Fibroblast of peridontal ligament (primary cell): ENCODE results near the gene MYPN.
A peak's percentile ranks its signal among the peaks of the same experiment; 100 is the strongest.
"Not testable (repeated sequence)": the region's sequence is repeated elsewhere in the genome, so short reads cannot be mapped to it uniquely, and the experiment has no call there.

ENCODE experiments used
- DNase-seq: peaks from one replicate; pipeline ENCODE4 v3.0.0-alpha.2; 2010; ENCODE audit errors: extremely low read depth

Gene MYPN

DNA sequence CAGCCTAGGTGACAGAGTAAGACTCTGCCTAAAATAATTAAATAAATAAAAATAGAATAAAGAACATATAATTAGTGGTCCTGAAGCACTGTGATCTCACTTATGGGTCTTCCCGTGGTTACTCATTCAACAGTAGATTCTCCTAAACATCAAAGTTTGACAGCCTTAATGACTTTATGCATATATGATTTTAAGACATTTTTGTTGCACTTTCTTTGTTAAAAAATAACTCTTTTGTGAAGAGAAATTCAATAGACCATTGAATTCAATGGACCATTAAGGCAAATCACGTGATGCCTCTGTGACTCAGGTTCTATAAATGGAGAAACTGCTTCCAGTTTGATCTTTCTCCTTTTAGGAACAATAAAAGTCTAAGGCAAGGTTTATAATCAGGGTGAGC is 63.0 kb downstream of the MYPN start:
- DNase-seq: no peak

DNA sequence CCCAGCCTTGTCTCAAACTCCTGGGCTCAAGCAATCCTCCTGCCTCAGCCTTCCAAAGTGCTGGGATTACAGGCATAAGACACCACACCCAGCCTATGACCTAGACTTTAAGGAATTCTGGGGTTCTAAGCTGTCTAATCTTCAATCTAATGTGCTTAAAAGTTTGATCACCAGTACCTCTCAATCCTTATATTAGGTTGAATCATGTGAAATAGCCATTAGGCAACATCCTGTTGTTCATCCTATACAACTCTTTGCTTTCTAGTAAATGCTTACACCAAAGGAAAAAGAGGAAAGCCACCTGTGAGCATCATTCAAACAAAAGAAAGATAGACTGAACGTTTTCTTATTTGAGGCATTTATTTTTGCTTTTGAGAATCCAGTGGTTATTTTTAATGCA is 66.7 kb downstream of the MYPN start:
- no peak for DNase-seq

DNA sequence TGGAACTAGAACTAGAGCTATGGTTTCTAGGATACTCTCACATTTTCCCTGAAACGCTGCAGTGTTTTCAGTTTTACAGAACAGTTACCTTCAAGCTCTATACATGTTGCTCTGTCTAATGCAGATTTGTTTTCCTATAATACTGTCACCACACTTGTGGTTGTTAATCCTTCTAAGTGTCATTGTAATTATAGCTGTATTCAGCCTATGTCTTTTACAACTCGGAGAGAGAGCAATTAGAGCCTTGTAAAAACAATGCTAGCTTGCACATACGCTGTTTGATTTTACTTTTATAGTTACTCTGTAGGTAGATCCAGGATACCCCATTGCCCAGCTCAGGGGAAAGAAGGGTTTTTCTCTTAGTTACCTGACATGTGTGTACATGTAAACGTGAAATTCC is 67.5 kb downstream of the MYPN start:
- DNase-seq: no peak

DNA sequence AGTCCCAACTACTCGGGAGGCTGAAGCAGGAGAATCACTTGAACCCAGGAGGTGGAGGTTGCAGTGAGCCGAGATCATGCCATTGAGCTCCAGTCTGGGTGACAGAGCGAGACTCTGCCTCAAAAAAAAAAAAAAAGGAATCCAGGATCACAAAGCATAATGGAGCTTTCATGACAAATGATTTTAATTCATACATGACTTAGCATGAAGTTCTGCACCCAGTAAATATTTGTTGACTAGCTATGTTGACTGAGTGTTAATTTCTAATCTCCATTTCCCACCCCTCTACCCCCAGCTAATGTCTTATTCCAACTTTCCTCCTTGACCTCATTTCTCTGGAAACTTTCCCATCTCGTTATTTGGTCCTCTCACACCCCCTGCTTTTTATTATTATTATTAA is 69.3 kb downstream of the MYPN start:
- DNase-seq: no peak

DNA sequence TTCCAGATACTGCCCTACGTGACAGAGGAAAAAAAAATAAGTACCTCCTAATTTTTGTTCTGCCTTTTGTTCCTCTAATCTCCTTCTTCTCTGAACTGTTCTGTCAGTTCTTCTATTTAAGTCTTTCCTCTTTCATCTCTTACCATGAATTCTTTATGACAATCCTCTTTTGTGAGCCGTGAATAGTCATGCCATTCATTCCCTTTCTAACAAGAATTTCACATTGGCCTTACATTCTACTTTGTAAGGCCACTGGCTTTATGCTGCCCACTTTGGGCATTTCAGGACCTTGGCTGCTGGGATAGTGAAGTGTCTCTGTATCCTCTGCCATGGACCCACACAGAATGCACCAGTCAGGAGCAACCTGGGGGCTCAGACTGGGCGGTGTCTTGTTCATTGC is 69.7 kb downstream of the MYPN start:
- no peak for DNase-seq

DNA sequence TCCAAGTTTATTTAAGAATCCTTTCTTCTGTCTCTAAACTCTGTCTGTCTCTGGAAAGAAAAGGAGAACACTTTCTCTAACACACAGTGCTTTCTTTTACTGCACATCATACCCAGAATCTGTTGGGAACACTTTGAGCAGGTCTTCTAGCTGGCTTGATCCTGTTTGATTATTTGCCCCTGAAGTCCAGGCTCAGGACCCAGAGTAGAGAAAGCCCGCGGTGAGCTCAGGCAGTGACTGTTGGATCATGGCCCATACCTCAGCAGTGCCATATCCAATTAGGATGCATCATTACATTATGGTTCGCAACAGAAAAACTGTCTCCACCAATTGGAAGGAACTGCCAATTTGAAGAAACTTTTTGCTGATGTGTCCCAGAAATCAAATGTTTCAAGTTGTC is 71.2 kb downstream of the MYPN start:
- DNase-seq: no peak

DNA sequence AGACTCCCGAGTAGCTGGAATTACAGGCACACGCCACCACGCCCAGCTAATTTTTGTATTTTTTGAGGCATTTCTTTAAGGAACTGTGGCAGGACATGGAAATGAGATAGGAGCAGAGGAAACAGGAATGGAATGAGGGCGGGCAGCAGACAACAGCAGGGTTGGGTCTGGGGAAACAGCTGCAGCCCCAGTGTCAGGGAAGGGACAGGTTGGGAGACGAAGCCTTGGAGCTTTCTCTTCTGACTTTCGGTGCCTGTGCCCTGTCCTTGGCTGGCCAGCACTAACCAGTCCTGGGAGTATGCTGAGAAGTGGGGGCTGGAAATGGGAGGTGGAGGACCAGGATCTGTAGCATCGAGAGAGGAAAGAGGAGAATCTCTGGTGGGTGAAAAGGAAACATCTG is 75.3 kb downstream of the MYPN start:
- DNase-seq: no peak

DNA sequence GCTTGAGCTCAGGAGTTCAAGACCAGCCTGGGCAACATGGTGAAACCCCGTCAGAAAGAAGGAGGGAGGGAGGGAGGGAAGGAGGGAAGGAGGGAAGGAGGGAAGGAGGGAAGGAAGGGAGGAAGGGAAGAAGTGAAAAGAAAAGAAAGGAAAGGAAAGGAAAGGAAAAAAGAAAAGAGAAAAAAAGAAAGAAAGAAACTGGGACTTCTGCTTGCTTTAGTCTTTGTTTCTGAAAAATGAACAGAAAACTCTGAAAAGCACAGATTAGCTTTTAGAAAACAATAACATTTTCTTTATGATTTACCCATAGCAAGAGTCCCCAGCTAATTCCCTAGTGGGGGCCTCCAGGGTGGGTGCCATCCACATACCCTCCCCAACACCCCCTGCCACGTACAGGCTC is 75.8 kb downstream of the MYPN start:
- no peak for DNase-seq

DNA sequence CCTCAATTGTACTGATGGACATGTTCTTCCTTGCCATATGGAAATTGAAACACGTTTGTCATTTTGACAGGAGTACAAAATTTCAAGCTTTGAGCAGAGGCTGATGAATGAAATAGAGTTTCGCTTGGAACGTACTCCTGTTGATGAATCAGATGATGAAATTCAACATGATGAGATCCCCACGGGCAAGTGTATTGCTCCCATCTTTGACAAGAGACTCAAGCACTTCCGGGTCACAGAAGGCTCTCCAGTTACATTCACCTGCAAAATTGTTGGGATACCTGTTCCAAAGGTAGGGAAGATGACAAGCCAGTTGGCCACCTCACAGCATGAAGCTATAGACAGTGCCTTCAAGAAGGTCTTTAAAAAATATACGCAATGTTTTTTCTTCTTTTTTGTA is 79.5 kb downstream of the MYPN start:
- DNase-seq: no peak

DNA sequence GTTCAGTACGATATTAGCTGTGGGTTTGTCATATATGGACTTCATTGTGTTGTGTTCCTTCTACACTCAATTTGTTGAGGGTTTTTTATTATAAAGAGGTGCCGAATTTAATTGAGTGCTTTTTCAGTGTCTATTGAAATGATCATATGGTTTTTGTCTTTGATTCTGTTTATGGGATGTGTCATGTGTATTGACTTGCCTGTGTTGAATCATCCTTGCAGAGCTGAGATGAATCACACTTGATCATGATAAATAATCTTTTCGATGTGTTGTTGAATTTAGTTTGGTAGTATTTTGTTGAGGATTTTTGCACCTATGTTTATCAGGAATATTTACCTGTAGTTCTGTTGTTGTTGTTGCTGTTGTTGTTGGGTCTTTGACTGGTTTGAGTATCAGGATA is 82.8 kb downstream of the MYPN start:
- DNase-seq: peak; percentile 25

DNA sequence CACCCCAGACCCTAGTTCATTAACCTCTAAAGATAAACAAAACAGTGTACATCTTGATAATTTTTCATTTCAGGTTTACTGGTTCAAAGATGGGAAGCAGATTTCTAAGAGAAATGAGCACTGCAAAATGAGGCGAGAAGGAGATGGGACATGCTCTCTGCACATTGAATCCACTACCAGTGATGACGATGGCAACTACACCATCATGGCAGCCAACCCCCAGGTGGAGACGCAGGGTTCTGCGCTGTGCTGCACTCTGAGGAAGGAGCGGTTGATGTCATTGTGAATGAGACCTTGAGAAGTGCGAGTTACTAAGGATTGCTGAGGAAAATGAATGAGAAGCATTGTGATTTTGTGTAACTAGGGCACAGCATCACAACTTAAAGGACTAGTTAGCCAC is 85.0 kb downstream of the MYPN start:
- no peak for DNase-seq

DNA sequence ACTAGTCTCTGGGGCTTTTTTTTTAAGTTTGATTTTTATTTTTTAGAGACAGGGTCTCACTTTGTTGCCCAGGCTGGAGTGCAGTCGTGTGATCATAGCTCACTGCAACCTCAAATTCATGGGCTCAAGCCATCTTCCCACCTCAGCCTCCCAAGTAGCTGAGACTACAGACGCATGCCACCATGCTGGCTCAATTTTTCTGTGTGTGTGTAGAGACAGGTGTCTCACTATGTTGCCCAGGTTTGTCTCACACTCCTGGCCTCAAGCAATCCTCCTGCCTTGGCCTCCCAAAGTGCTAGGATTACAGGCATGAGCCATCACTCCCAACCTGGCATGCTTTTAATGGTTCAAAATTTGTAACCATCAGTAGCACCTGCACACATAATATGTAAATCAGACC is 86.5 kb downstream of the MYPN start:
- DNase-seq: not testable (repeated sequence)

DNA sequence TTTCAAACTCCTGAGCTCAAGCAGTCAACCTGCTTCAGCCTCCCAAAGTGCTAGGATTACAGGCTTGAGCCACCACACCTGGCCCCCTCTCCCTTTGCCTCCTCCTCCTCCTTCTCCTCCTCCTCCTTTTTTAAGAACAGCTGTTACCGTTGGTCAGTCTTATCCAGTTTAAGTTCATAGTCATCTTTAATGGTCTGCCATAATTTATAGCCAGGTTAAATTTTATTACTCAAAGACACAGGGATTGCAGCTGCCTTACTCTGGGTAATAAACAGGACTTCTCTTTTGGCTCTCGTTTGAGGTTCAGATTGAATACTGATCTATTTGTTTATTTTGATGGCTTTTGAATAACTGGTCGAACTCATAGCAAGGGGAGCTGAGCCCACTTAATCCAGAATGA is 87.4 kb downstream of the MYPN start:
- no peak for DNase-seq

DNA sequence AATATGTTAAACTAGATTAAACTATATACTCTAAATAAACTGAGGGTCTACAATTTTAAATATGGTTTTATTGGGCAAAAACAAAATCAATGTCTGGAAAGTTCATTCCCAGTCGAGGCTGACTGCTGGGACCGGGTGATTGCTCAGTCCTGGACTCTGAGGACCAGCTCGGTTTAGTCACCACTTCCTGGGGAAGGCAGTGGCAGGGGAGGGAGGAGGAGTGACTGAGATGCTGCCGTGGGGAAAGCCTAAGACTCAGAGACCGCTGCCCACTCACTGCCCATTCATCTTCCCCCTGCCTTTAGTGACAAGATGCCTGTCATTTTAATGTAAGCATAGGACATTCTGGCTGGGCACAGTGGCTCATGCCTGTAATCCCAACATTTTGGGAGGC is 93.7 kb downstream of the MYPN start:
- peak; percentile 26 for DNase-seq

DNA sequence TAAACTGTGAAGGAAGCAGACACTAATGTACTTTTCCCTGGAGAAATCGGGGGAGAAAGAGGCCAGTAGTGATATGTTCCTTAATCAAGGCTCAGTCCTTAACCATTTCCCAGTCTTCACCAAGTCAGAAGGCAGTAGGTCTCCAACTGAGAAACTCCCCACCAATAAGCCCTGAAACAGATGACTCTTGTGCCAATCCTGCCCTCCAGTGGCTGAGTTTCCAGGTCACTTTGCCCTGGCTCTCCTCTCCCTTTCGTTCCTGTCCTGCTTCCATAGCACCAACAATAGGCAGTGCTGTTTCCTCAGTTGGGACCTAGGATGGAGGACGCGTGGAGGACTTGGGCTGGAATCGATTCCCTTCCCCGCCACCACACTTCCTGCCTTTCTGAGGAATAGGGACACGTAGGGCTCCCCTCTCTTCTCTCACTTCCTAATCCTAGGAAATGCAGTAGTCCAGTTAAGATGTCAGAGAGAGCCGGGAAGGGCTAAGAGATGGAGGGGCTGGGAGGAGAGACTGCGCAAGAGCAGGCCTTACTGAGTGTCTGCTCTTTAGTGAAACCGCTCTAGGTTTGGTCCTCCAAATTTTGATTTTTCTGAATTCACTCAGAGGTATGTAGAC is 99.2 kb downstream of the MYPN start:
- peak; percentile 88 for DNase-seq

DNA sequence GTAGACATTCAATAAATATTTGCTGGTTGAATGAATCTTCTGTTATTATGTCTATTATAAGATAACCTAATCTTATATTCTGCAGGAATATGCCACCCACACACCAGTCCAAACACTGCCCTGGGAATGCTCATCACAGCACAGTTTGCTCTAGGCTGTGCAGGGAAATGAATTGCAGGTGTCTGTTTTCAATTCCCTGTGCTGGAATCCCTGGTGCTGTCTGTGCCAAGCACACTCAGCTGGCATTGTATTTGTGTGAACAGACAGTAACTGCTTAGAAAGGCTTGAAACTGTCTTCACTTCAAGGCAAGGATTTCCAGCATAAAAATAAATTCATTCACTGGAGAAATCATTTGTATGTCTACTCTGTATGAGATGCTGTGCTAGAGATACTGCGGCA is 102.4 kb downstream of the MYPN start:
- no peak for DNase-seq

DNA sequence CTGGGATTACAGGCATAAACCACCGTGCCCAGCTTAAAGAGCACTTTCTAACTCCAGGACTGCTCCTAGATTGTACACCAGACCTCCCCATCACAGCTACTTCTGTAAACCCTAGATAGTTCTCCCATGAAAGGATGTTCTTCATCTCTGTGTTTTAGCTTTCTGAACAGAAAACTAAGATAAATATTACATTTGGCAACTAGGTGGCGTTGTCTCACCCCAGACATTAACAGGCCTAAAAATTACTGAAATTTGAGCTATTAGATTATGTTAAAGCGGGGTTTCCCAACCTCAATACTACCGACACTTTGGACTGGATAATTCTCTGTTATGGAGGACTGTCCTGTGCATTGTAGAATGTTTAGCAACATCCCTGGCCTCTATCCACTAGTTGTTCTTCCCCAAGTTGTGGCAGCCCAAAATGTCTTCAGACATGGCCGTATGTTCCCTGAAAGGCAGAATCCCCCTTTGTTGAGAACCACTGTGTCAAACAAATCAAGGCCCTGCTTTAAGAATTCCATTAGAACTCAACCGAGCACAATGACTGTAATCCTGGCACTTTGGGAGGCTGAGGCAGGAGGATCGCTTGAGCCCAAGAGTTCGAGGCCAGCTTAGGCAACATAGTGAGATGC is 103.5 kb downstream of the MYPN start:
- peak; percentile 74 for DNase-seq

DNA sequence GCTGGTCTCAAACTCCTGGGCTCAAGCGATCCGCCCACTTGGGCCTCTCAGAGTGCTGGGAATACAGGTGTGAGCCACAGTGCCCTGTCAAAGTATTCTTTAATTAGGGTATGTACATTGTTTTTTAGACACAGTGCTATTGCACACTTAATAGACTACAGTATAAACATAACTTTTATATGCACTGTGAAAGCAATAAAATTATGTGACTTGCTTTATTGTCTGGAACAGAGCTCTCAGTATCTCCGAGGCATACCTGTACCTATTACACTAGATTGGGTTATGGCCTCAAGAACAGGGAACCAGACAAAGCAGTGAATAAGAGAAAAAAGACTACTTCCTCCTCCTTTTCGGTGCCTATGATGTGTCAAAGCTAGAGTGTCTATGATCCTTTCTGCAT is 109.5 kb downstream of the MYPN start:
- no peak for DNase-seq

DNA sequence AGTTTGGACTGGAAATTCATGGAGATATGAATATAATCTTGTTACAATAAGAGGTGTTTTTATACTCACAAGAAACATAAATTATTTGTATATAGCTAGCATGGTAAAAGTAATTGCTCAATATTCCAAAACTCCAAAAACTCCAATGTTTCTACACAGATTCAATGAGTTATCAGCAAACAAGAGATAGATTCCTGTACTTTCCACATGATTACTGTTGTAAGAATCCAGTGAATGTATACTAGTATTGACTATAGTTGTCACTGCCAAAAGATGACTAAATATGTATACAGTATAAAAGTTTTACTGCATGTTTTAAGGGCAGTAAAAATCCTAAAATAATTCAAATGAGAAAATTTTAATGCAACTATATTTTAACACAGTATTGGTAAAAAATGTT is 111.9 kb downstream of the MYPN start:
- DNase-seq: peak; percentile 58

DNA sequence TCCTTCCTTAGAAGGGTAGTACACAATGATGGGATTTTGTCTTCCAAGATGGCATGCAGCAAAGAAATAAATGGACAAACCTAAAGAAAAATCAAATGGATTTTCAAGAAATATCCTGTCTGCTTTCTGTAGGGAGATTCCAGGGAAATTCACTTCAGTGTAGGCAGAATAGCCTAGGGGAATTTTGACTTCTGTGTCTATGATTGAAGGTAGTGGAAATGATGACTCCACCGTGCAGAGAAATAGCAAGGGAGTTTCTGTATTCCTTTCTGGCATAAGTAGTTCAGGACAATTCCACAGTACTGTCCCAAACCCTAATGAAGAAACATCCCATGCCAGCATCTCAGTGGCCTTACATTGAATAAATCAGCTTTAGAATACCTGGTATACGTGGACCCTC is 113.1 kb downstream of the MYPN start:
- no peak for DNase-seq

DNA sequence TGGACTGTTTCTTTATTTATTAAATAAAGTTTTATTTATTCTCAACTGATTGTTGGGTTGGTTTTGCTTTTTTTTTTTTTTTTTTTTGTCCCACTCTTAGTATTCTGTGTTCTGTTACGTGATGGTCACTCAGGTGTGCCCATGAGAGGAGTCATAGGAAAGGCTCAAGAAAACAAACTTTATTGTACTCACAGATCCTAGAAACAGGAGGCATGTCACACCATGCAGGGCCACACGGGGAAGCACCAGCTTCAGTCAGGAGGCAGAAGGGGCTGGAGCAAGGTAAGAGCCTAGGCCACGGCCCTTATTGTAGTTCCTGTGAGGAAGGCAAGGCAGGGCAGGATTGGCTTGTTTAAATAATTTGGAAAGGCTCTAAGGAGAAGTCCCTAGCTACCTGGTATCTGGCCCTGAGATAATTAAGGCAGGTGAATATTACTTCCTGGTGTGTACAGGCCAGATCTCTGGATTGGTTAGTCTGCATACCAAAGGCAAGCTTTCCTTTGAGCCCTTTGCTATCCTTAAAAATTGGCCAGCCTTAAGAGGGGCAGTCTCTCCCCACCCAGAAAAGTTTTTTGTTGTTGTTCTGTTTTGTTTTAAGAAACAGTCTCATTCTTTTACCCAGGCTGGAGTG is 114.4 kb downstream of the MYPN start:
- no peak for DNase-seq

DNA sequence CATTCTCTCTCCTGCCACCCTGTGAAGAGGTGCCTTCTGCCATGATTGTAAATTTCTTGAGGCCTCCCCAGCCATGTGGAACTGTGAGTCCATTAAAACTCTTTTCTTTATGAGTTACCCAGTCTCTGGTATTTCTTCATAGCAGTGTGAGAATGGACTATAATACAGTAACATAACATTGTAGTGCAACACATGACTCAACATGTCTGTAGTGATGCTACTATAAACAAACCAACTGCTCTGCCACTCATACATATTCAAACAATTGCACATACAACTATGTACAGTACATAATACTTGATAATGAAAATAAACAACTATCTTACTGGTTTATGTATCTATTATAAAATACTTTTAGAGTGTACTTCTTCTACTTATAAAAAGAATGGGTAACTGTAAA is 115.5 kb downstream of the MYPN start:
- DNase-seq: peak; percentile 62

DNA sequence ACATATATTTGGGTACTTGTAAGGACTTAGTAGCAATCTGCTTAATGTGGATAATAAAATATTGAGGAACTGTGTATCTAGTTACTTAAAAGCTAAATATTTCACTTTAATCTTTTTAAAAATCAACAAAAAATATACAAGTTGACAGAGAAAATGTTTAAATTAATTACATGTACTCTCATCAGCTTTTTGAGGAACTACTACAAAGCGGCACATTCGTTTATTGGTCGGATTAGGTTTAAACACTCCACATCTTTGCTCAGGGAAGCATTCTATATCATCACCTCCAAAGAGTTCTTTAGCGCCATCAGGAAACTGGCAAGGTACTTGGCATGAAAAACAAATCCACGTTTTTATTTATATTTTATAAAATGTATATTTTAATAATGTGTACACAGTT is 121.0 kb downstream of the MYPN start:
- no peak for DNase-seq
